PC-9 (cell line): ENCODE measurements around the gene LIN52. TPM values are rescaled to one million over a fixed set of nuclear protein-coding genes. Genes with fewer than 3 reads are reported as not detected.

Experiments
- BruUV-seq: library from RNA; stranded (reverse); fragments of 400-500 nt; replicated peaks from 2 replicates; lab custom pipeline; 2021; lab: Mats Ljungman, UMichigan
- CTCF ChIA-PET: fragments of 300-600 bp; sonication (Branson Sonifier 250); formaldehyde crosslinking; loops from one replicate; lab custom pipeline; 2022; ENCODE audit warnings: antibody characterized with exemption; lab: Charles Lee
- POLR2A ChIA-PET: fragments of 300-600 bp; sonication (Branson Sonifier 250); formaldehyde crosslinking; loops from one replicate; lab custom pipeline; 2022; ENCODE audit warnings: antibody characterized with exemption; ENCODE audit not compliant: unreplicated experiment; lab: Charles Lee
- DNase-seq, 2 experiments: peaks; one replicate each; pipeline versions ENCODE4 v3.0.0 to v3.0.0-alpha.2; 2015 to 2022; ENCODE audit warnings: mixed read lengths in 1 of 2
- H2AFZ ChIP-seq: fragments of 200-600 bp; sonication (generic); 2 replicates; pipeline ENCODE4 v1.8.1; 2017; ENCODE audit warnings: antibody characterized with exemption
- H3F3A ChIP-seq: fragments of 200-600 bp; sonication (generic); 2 replicates; pipeline ENCODE4 v1.8.1; 2017; ENCODE audit warnings: antibody characterized with exemption, mild to moderate bottlenecking, low read depth; ENCODE audit not compliant: insufficient read depth
- H3K27ac ChIP-seq: fragments of 200-600 bp; sonication (generic); 2 replicates; pipeline ENCODE4 v1.6.1; 2016; ENCODE audit warnings: mixed run types
- H3K27me3 ChIP-seq: fragments of 200-600 bp; sonication (generic); 2 replicates; pipeline ENCODE4 v1.6.1; 2016; ENCODE audit warnings: low read depth, mixed run types; ENCODE audit not compliant: insufficient read depth
- H3K36me3 ChIP-seq: fragments of 200-600 bp; sonication (generic); 2 replicates; pipeline ENCODE4 v1.6.1; 2016; ENCODE audit warnings: low read depth, mixed run types
- H3K4me1 ChIP-seq: fragments of 200-600 bp; sonication (generic); replicated peaks from 2 replicates; pipeline ENCODE4 v1.6.1; 2016; ENCODE audit warnings: mixed run types; ENCODE audit not compliant: insufficient read depth
- H3K4me2 ChIP-seq: fragments of 200-600 bp; sonication (generic); 2 replicates; pipeline ENCODE4 v1.6.1; 2017; ENCODE audit warnings: mixed run types
- H3K4me3 ChIP-seq: fragments of 200-600 bp; sonication (generic); 2 replicates; pipeline ENCODE4 v1.6.1; 2016; ENCODE audit warnings: mixed run types
- H3K79me2 ChIP-seq: fragments of 200-600 bp; sonication (generic); 2 replicates; pipeline ENCODE4 v1.6.1; 2017; ENCODE audit warnings: low read depth, mixed run types
- H3K9me2 ChIP-seq: fragments of 200-600 bp; sonication (generic); 2 replicates; pipeline ENCODE4 v1.8.1; 2017; ENCODE audit warnings: mild to moderate bottlenecking; ENCODE audit not compliant: insufficient read depth
- H3K9me3 ChIP-seq: fragments of 200-600 bp; sonication (generic); 2 replicates; pipeline ENCODE4 v1.8.1; 2016; ENCODE audit warnings: low read depth; ENCODE audit not compliant: insufficient read depth
- H4K20me1 ChIP-seq: fragments of 200-600 bp; sonication (generic); 2 replicates; pipeline ENCODE4 v1.8.1; 2017; ENCODE audit not compliant: insufficient read depth
- CTCF ChIP-seq: fragments of 200-600 bp; sonication (generic); conservative IDR thresholded peaks from 2 replicates; pipeline ENCODE4 v1.6.1; 2017; ENCODE audit warnings: mixed run types, antibody characterized with exemption, mild to moderate bottlenecking, moderate library complexity
- EZH2 ChIP-seq: fragments of 200-600 bp; sonication (generic); IDR thresholded peaks from 2 replicates; pipeline ENCODE4 v1.8.0; 2017; ENCODE audit warnings: antibody characterized with exemption, low read depth
- intact Hi-C: fragments of 100-400 bp; cut with micrococcal nuclease; formaldehyde crosslinking; loops from one replicate; pipeline ENCODE4 v1.10.0; 2022; ENCODE audit not compliant: unreplicated experiment
- total RNA-seq: library from RNA; stranded (reverse); gene quantifications from 2 replicates; pipeline ENCODE4 v1.2.3, GENCODE V29; 2021

The LIN52 gene
- total RNA-seq, 1 experiment from 2014 or later, result 18.8 TPM

GRCh38 chr14:74064426-74064825 is 20.3 kb upstream of the LIN52 start:
- POLR2A ChIA-PET, result no interaction called here
- Histone ChIP-seq H3K36me3 (no peaks in the 10 kb centered on the region), H3K27me3 (no peaks in the 10 kb centered on the region), H3F3A (peaks cover 46% of the 10 kb centered on the region), H3K4me3 (no peak overlapping the region), H3K4me1 (peaks cover 40% of the 10 kb centered on the region), H3K79me2 (no peaks in the 10 kb centered on the region), H3K4me2 (peak overlapping the region; percentile 15), H2AFZ (no peak overlapping the region), H3K9me3 (no peaks in the 10 kb centered on the region), H4K20me1 (no peaks in the 10 kb centered on the region), H3K27ac (no peak overlapping the region), H3K9me2 (no peaks in the 10 kb centered on the region)
- intact Hi-C loops, result no loop called here
- TF ChIP-seq EZH2 (no peak), CTCF (no peak)
- CTCF ChIA-PET, result no interaction called here
- BruUV-seq, result no TSS peak
- DNase-seq, result peak in 1 of 2 experiments; percentile 36

GRCh38 chr14:74064883-74065282 is 19.9 kb upstream of the LIN52 start:
- H3K79me2 ChIP-seq, result no peaks in the 10 kb centered on the region
- intact Hi-C loops, result no loop called here
- H3K36me3 ChIP-seq, result no peaks in the 10 kb centered on the region
- no TSS peak for BruUV-seq
- peaks cover 46% of the 10 kb centered on the region for H3F3A ChIP-seq
- peaks cover 40% of the 10 kb centered on the region for H3K4me1 ChIP-seq
- H4K20me1 ChIP-seq, result no peaks in the 10 kb centered on the region
- no peak overlapping the region for H3K27ac ChIP-seq
- peak overlapping the region; percentile 15 for H3K4me2 ChIP-seq
- CTCF ChIA-PET, result no interaction called here
- DNase-seq, result peak in 1 of 2 experiments; percentile 69
- no peaks in the 10 kb centered on the region for H3K9me2 ChIP-seq
- H3K4me3 ChIP-seq, result no peak overlapping the region
- H2AFZ ChIP-seq, result no peak overlapping the region
- H3K27me3 ChIP-seq, result no peaks in the 10 kb centered on the region
- TF ChIP-seq EZH2, result no peak
- TF ChIP-seq CTCF, result no peak
- H3K9me3 ChIP-seq, result no peaks in the 10 kb centered on the region
- POLR2A ChIA-PET, result interaction anchor here (0.7 kb wide), 1 partner anchor 698 kb away, joined by 3 read pairs; the partner anchor contains the start of gene YLPM1

- no peaks in the 10 kb centered on the region for H3K27me3 ChIP-seq
- DNase-seq, result peak in 1 of 2 experiments; percentile 35
- H3K9me2 ChIP-seq, result no peaks in the 10 kb centered on the region
- ChIA-PET POLR2A (interaction anchor here (0.7 kb wide), 1 partner anchor 697 kb away, joined by 3 read pairs; the partner anchor contains the start of gene YLPM1), CTCF (no interaction called here)
- no peak overlapping the region for H2AFZ ChIP-seq
- no peaks in the 10 kb centered on the region for H3K79me2 ChIP-seq
- H3K36me3 ChIP-seq, result no peaks in the 10 kb centered on the region
- H4K20me1 ChIP-seq, result no peaks in the 10 kb centered on the region
- no peaks in the 10 kb centered on the region for H3K9me3 ChIP-seq
- intact Hi-C loops, result no loop called here
- peaks cover 40% of the 10 kb centered on the region for H3K4me1 ChIP-seq
- TF ChIP-seq EZH2 (no peak), CTCF (no peak)
- H3F3A ChIP-seq, result peaks cover 46% of the 10 kb centered on the region
- H3K4me3 ChIP-seq, result no peak overlapping the region
- BruUV-seq, result no TSS peak
- H3K27ac ChIP-seq, result no peak overlapping the region
- H3K4me2 ChIP-seq, result no peak overlapping the region
Measured at GRCh38 chr14:74065746-74066575, 18.8 kb upstream of the LIN52 start.
